Inflammatory macrophage treated with lipopolysaccharide for 1 hour (primary cell): ENCODE results near the gene MAP3K14.
"Not testable (repeated sequence)": the region's sequence is repeated elsewhere in the genome, so short reads cannot be mapped to it uniquely, and the experiment has no call there.

ENCODE experiments used
- DNase-seq, 2 donors: peaks; one replicate each; pipeline ENCODE4 v3.0.0-alpha.2; 2020 to 2022

Gene MAP3K14

GRCh38 chr17:45316434-45317110 is at the start of gene MAP3K14:
Gene MAP3K14 (minus strand): TSS chr17:45317020. CDS start chr17:45290745, 26,275 bp downstream.
- DNase-seq = peak; percentile 61 to 75

GRCh38 chr17:45366049-45366448 is 49.2 kb upstream of the MAP3K14 start:
- DNase-seq = no peak

- DNase-seq = peak; percentile 42 to 47
Observed at GRCh38 chr17:45364531-45365390, 47.9 kb upstream of the MAP3K14 start.

GRCh38 chr17:45363498-45363897 is 46.7 kb upstream of the MAP3K14 start:
- no peak for DNase-seq

GRCh38 chr17:45361976-45362375 is 45.2 kb upstream of the MAP3K14 start:
- no peak for DNase-seq

- no peak for DNase-seq
Observed at GRCh38 chr17:45361451-45361850, 44.6 kb upstream of the MAP3K14 start.

GRCh38 chr17:45357364-45357997 is 40.7 kb upstream of the MAP3K14 start:
- DNase-seq = no peak

GRCh38 chr17:45355087-45355486 is 38.3 kb upstream of the MAP3K14 start:
- DNase-seq = no peak

GRCh38 chr17:45353043-45353442 is 36.2 kb upstream of the MAP3K14 start:
- peak; percentile 84 to 93 for DNase-seq

- DNase-seq = no peak
Observed at GRCh38 chr17:45351831-45352230, 35.0 kb upstream of the MAP3K14 start.

GRCh38 chr17:45347444-45347843 is 30.6 kb upstream of the MAP3K14 start:
- no peak for DNase-seq

GRCh38 chr17:45346216-45347015 is 29.6 kb upstream of the MAP3K14 start:
- DNase-seq = no peak

- DNase-seq = peak; percentile 18 to 35
Observed at GRCh38 chr17:45345554-45346215, 28.9 kb upstream of the MAP3K14 start.

GRCh38 chr17:45345246-45345553 is 28.4 kb upstream of the MAP3K14 start:
- DNase-seq = no peak

- DNase-seq = not testable (repeated sequence)
Observed at GRCh38 chr17:45343967-45344664, 27.3 kb upstream of the MAP3K14 start.

GRCh38 chr17:45342871-45343526 is 26.2 kb upstream of the MAP3K14 start:
- no peak for DNase-seq

GRCh38 chr17:45342306-45342705 is 25.5 kb upstream of the MAP3K14 start:
- DNase-seq = no peak

GRCh38 chr17:45341533-45342158 is 24.8 kb upstream of the MAP3K14 start:
- DNase-seq = no peak

- no peak for DNase-seq
Observed at GRCh38 chr17:45339646-45340605, 23.1 kb upstream of the MAP3K14 start.
